Endodermal cell (in vitro differentiated cells): ENCODE measurements around the gene CAMSAP1. TPM values are rescaled to one million over a fixed set of nuclear protein-coding genes. Genes with fewer than 3 reads are reported as not detected.

Source experiments
- DNase-seq: peaks from one replicate; pipeline ENCODE4 v3.0.0-alpha.2; 2017
- H3K27ac ChIP-seq: 2 replicates; pipeline ENCODE4 v1.5.1; 2013; ENCODE audit warnings: mild to moderate bottlenecking, low read depth, low read length, moderate library complexity
- H3K27me3 ChIP-seq: 2 replicates; pipeline ENCODE4 v1.6.1; 2013; ENCODE audit warnings: mild to moderate bottlenecking, low read length, moderate library complexity; ENCODE audit not compliant: insufficient read depth, control insufficient read depth, poor library complexity, severe bottlenecking
- H3K36me3 ChIP-seq: 2 replicates; pipeline ENCODE4 v1.7.0; 2013; ENCODE audit warnings: mild to moderate bottlenecking, low read length, moderate library complexity; ENCODE audit not compliant: control insufficient read depth, insufficient read depth
- H3K4me1 ChIP-seq: one replicate; pipeline ENCODE4 v1.7.0; 2013; ENCODE audit warnings: low read length; ENCODE audit not compliant: control insufficient read depth, insufficient read depth
- H3K4me3 ChIP-seq: 2 replicates; pipeline ENCODE4 v1.5.1; 2013; ENCODE audit warnings: mild to moderate bottlenecking, low read length, moderate library complexity
- H3K9ac ChIP-seq: 2 replicates; pipeline ENCODE4 v1.6.1; 2013; ENCODE audit warnings: mild to moderate bottlenecking, low read length, moderate library complexity; ENCODE audit not compliant: poor library complexity, severe bottlenecking; ENCODE audit errors: extremely low read depth
- H3K9me3 ChIP-seq: 2 replicates; pipeline ENCODE4 v1.6.1; 2013; ENCODE audit warnings: mild to moderate bottlenecking, low read length, moderate library complexity; ENCODE audit not compliant: control insufficient read depth
- H3K27ac Mint-ChIP-seq: 2 replicates; pipeline ENCODE4 v1.8.0; 2020; ENCODE audit warnings: mixed read lengths
- H3K27me3 Mint-ChIP-seq: 2 replicates; pipeline ENCODE4 v1.8.0; 2021; ENCODE audit warnings: mild to moderate bottlenecking, mixed read lengths; ENCODE audit not compliant: insufficient read depth
- H3K36me3 Mint-ChIP-seq: 2 replicates; pipeline ENCODE4 v1.8.0; 2020; ENCODE audit warnings: low read depth, mixed read lengths
- H3K4me1 Mint-ChIP-seq: 2 replicates; pipeline ENCODE4 v1.8.0; 2020; ENCODE audit warnings: mixed read lengths
- H3K4me3 Mint-ChIP-seq: 2 replicates; pipeline ENCODE4 v1.8.0; 2020; ENCODE audit warnings: mild to moderate bottlenecking, moderate library complexity, mixed read lengths
- H3K9me3 Mint-ChIP-seq: 2 replicates; pipeline ENCODE4 v1.8.0; 2020; ENCODE audit warnings: mild to moderate bottlenecking, mixed read lengths
- CTCF ChIP-seq: fragments of 200-600 bp; sonication (generic); conservative IDR thresholded peaks from 2 replicates; pipeline ENCODE4 v1.5.0; 2021; ENCODE audit warnings: antibody characterized with exemption, mild to moderate bottlenecking
- WGBS, 2 experiments: methylation state at CpG; one replicate each; pipeline versions ENCODE4 v1.1.5 to v1.1.7; 2013; ENCODE audit warnings: missing lambda C conversion rate in 2 of 2, mixed read lengths in 1 of 2; ENCODE audit not compliant: insufficient coverage in 1 of 2, insufficient read length in 1 of 2; 5-methylcytosine and 5-hydroxymethylcytosine counted together
- total RNA-seq, 2 donors: library from RNA; stranded (reverse); fragmentation: NEBNext Ultra II Directional in 1 of 2; extraction: Animal tissue kit (Norgen Biotek cat#: 25700) in 1 of 2; gene quantifications; 2 replicates in 1 of 2; 3 replicates in 1 of 2; pipeline ENCODE4 v1.2.1, GENCODE V29; 2021

CAMSAP1 gene
- total RNA-seq, 2 donors from 2014 or later: 40.1 to 43.1 TPM

GRCh38 chr9:135815830-135816650, 91.3 kb downstream of the CAMSAP1 start:
- no peak overlapping the region for H3K4me3 Mint-ChIP-seq
- no peaks in the 10 kb centered on the region for H3K27me3 Mint-ChIP-seq
- Histone ChIP-seq H3K27me3 (no peaks in the 10 kb centered on the region), H3K9ac (no peak overlapping the region), H3K9me3 (no peaks in the 10 kb centered on the region), H3K4me3 (no peak overlapping the region), H3K4me1 (no peaks in the 10 kb centered on the region), H3K36me3 (peaks cover 75% of the 10 kb centered on the region), H3K27ac (no peak overlapping the region)
- peak; percentile 43 for DNase-seq
- WGBS, 2 experiments: 91 to 94% methylated on average over 15 to 28 of the region's 28 CpGs
- TF ChIP-seq CTCF: no peak
- peak overlapping the region; percentile 37 for H3K27ac Mint-ChIP-seq
- H3K4me1 Mint-ChIP-seq: no peaks in the 10 kb centered on the region
- peaks cover 89% of the 10 kb centered on the region for H3K36me3 Mint-ChIP-seq
- H3K9me3 Mint-ChIP-seq: no peaks in the 10 kb centered on the region

GRCh38 chr9:135815413-135815812, 91.9 kb downstream of the CAMSAP1 start:
- Histone ChIP-seq H3K4me3 (no peak overlapping the region), H3K9me3 (no peaks in the 10 kb centered on the region), H3K36me3 (peaks cover 74% of the 10 kb centered on the region), H3K4me1 (no peaks in the 10 kb centered on the region), H3K9ac (no peak overlapping the region), H3K27ac (no peak overlapping the region), H3K27me3 (no peaks in the 10 kb centered on the region)
- H3K36me3 Mint-ChIP-seq: peaks cover 89% of the 10 kb centered on the region
- H3K27ac Mint-ChIP-seq: peak overlapping the region; percentile 30
- H3K4me3 Mint-ChIP-seq: no peak overlapping the region
- H3K4me1 Mint-ChIP-seq: no peaks in the 10 kb centered on the region
- DNase-seq: peak; percentile 30
- TF ChIP-seq CTCF: no peak
- H3K9me3 Mint-ChIP-seq: no peaks in the 10 kb centered on the region
- no peaks in the 10 kb centered on the region for H3K27me3 Mint-ChIP-seq
- whole genome bisulfite sequencing, 2 experiments: 96 to 100% methylated on average over 1 to 4 of the region's 4 CpGs

- H3K27me3 Mint-ChIP-seq: no peaks in the 10 kb centered on the region
- WGBS, 2 experiments: 93 to 94% methylated on average over 6 to 12 of the region's 12 CpGs
- peak overlapping the region; percentile 17 for H3K27ac Mint-ChIP-seq
- Histone ChIP-seq H3K9me3 (no peaks in the 10 kb centered on the region), H3K9ac (no peak overlapping the region), H3K36me3 (peaks cover 74% of the 10 kb centered on the region), H3K27me3 (no peaks in the 10 kb centered on the region), H3K4me3 (no peak overlapping the region), H3K27ac (no peak overlapping the region), H3K4me1 (no peaks in the 10 kb centered on the region)
- DNase-seq: peak; percentile 20
- H3K4me3 Mint-ChIP-seq: no peak overlapping the region
- H3K36me3 Mint-ChIP-seq: peaks cover 85% of the 10 kb centered on the region
- H3K4me1 Mint-ChIP-seq: no peaks in the 10 kb centered on the region
- no peak for TF ChIP-seq CTCF
- no peaks in the 10 kb centered on the region for H3K9me3 Mint-ChIP-seq
Measured at GRCh38 chr9:135814421-135815095, 92.8 kb downstream of the CAMSAP1 start.
